HepG2 (cell line): ENCODE data around the gene RPL18. TPM values are rescaled to one million over a fixed set of nuclear protein-coding genes. Genes with fewer than 3 reads are reported as not detected.
A peak's percentile ranks its signal among the peaks of the same experiment; 100 is the strongest.

Experiments
- ATF4 ChIP-seq, 2 experiments: fragments of 450-650 bp in 1 of 2; sonication (generic) in 1 of 2; formaldehyde crosslinking; IDR thresholded peaks; 2 replicates each; pipeline versions ENCODE4 v1.5.0 to v1.8.0; 2020 to 2022; ENCODE audit warnings: mild to moderate bottlenecking in 1 of 2, missing genetic modification reagents in 1 of 2
- BCLAF1 ChIP-seq: fragments of 450-650 bp; IDR thresholded peaks from 2 replicates; pipeline ENCODE4 v1.6.1; 2017; ENCODE audit warnings: mild to moderate bottlenecking
- CAMTA2 ChIP-seq: sonication (generic); formaldehyde crosslinking; IDR thresholded peaks from 2 replicates; pipeline ENCODE4 v1.4.0; 2020; ENCODE audit warnings: mild to moderate bottlenecking, missing genetic modification reagents, borderline replicate concordance
- DNMT1 ChIP-seq: sonication (generic); formaldehyde crosslinking; IDR thresholded peaks from 2 replicates; pipeline ENCODE4 v1.5.1; 2020; ENCODE audit warnings: mild to moderate bottlenecking, missing genetic modification reagents
- ELF4 ChIP-seq: sonication (generic); formaldehyde crosslinking; IDR thresholded peaks from 2 replicates; pipeline ENCODE4 v1.5.0; 2020; ENCODE audit warnings: missing genetic modification reagents, mild to moderate bottlenecking, moderate library complexity, borderline replicate concordance
- FOXM1 ChIP-seq: sonication (generic); formaldehyde crosslinking; IDR thresholded peaks from 2 replicates; pipeline ENCODE4 v1.5.0; 2020; ENCODE audit warnings: missing genetic modification reagents
- HNRNPL ChIP-seq: fragments of 200-400 bp; formaldehyde crosslinking; IDR thresholded peaks from 2 replicates; pipeline ENCODE4 v1.6.1; 2017; ENCODE audit warnings: mild to moderate bottlenecking, low read depth, low read length
- ISL2 ChIP-seq: sonication (generic); formaldehyde crosslinking; IDR thresholded peaks from 2 replicates; pipeline ENCODE4 v1.5.0; 2020; ENCODE audit warnings: missing genetic modification reagents
- JUN ChIP-seq: sonication (generic); formaldehyde crosslinking; IDR thresholded peaks from 2 replicates; pipeline ENCODE4 v1.4.0; 2020; ENCODE audit warnings: mild to moderate bottlenecking, missing genetic modification reagents
- KDM3A ChIP-seq: IDR thresholded peaks from 2 replicates; pipeline ENCODE4 v1.6.1; 2018; ENCODE audit warnings: low read depth, missing compliant biosample characterization
- MTF1 ChIP-seq: sonication (generic); formaldehyde crosslinking; IDR thresholded peaks from 2 replicates; pipeline ENCODE4 v1.5.0; 2020; ENCODE audit warnings: missing genetic modification reagents
- NONO ChIP-seq, 2 experiments: fragments of 450-650 bp in 1 of 2; sonication (generic) in 1 of 2; formaldehyde crosslinking in 1 of 2; IDR thresholded peaks in 1 of 2; conservative IDR thresholded peaks in 1 of 2; 2 replicates each; pipeline versions ENCODE4 v1.6.1 to v1.8.0; 2017 to 2022; ENCODE audit warnings: mild to moderate bottlenecking in 1 of 2, missing genetic modification reagents in 1 of 2, moderate library complexity in 1 of 2
- REPIN1 ChIP-seq: sonication (generic); formaldehyde crosslinking; IDR thresholded peaks from 2 replicates; pipeline ENCODE4 v1.8.0; 2022; ENCODE audit warnings: missing genetic modification reagents, low read depth, mild to moderate bottlenecking, borderline replicate concordance
- RFX5 ChIP-seq: IDR thresholded peaks from 2 replicates; pipeline ENCODE4 v1.6.1; 2011; ENCODE audit warnings: low read depth, low read length, improper control_type of control experiment
- TIGD3 ChIP-seq: sonication (generic); formaldehyde crosslinking; IDR thresholded peaks from 2 replicates; pipeline ENCODE4 v1.5.1; 2020; ENCODE audit warnings: mild to moderate bottlenecking, missing genetic modification reagents, borderline replicate concordance
- ZEB1 ChIP-seq: IDR thresholded peaks from 2 replicates; pipeline ENCODE4 v1.6.1; 2012; ENCODE audit warnings: mild to moderate bottlenecking, low read depth, inconsistent platforms; ENCODE audit not compliant: insufficient replicate concordance
- ZKSCAN8 ChIP-seq: IDR thresholded peaks from 2 replicates; pipeline ENCODE4 v1.6.1; 2016; ENCODE audit warnings: borderline replicate concordance, missing genetic modification reagents, missing compliant biosample characterization
- ZNF333 ChIP-seq: sonication (generic); formaldehyde crosslinking; IDR thresholded peaks from 2 replicates; pipeline ENCODE4 v1.4.0; 2020; ENCODE audit warnings: mild to moderate bottlenecking, missing genetic modification reagents, borderline replicate concordance
- ZNF572 ChIP-seq: sonication (generic); formaldehyde crosslinking; IDR thresholded peaks from 2 replicates; pipeline ENCODE4 v1.5.1; 2020; ENCODE audit warnings: mild to moderate bottlenecking, missing genetic modification reagents
- ZNF629 ChIP-seq: sonication (generic); formaldehyde crosslinking; conservative IDR thresholded peaks from 2 replicates; pipeline ENCODE4 v1.5.0; 2020; ENCODE audit warnings: missing genetic modification reagents
- ZNF703 ChIP-seq: sonication (generic); formaldehyde crosslinking; IDR thresholded peaks from 2 replicates; pipeline ENCODE4 v1.5.1; 2020; ENCODE audit warnings: missing genetic modification reagents, mild to moderate bottlenecking, moderate library complexity, borderline replicate concordance
- ZNF780A ChIP-seq: sonication (generic); formaldehyde crosslinking; IDR thresholded peaks from 2 replicates; pipeline ENCODE4 v1.8.0; 2022; ENCODE audit warnings: mild to moderate bottlenecking, missing genetic modification reagents, moderate library complexity
- ZNF781 ChIP-seq: sonication (generic); formaldehyde crosslinking; IDR thresholded peaks from 2 replicates; pipeline ENCODE4 v1.5.1; 2020; ENCODE audit warnings: borderline replicate concordance, mild to moderate bottlenecking, missing genetic modification reagents; ENCODE audit errors: not compliant biosample characterization
- ZNF879 ChIP-seq: sonication (generic); formaldehyde crosslinking; IDR thresholded peaks from 2 replicates; pipeline ENCODE4 v1.8.1; 2023; ENCODE audit warnings: missing genetic modification reagents
- polyA plus RNA-seq, 8 experiments: library from polyadenylated mRNA; depleted of rRNA in 3 of 8; stranded (reverse) in 7 of 8; unstranded in 1 of 8; fragments of >200 nt; fragmentation: Illumina TruSeq in 4 of 8; extraction: Trizol in 4 of 8; gene quantifications; 2 replicates each; pipeline versions ENCODE4 v1.2.1 to v1.2.3, GENCODE V29; 2011 to 2016; ENCODE audit warnings: low read depth in 4 of 8, missing spikeins in 1 of 8, mixed read lengths in 1 of 8; ENCODE audit not compliant: insufficient read depth in 1 of 8
- total RNA-seq, 5 experiments: library from RNA; depleted of rRNA; stranded (reverse); fragments of >200 nt; fragmentation: Illumina TruSeq; extraction: Trizol; gene quantifications; 2 replicates each; pipeline ENCODE4 v1.2.3, GENCODE V29; 2016; ENCODE audit warnings: low read depth in 1 of 5

Gene RPL18
- total and polyA plus RNA-seq, 2 of the 13 experiments (the other 11 are each of a cell fraction or from before 2014, with no cell fraction given) = 1,485 to 1,639 TPM

GRCh38 chr19:48618916-48619691 lies at the start of gene RPL18, which contains the start of gene SPHK2 (continued):
- TF ChIP-seq BCLAF1 (no peak), ISL2 (CRISPR knock-in tag) (peak; percentile 79), MTF1 (CRISPR knock-in tag) (no peak), ZKSCAN8 (peak; percentile 73; the same call in 1 of the 2 replicates), ZNF781 (peak; percentile 74), ZNF703 (CRISPR knock-in tag) (peak; percentile 46; the same call in 1 of the 2 replicates), ZNF879 (CRISPR knock-in tag) (no peak), HNRNPL (peak; percentile 60; the same call in 1 of the 2 replicates), NONO (IDR thresholded peaks at IDR 0.05) (no peak), NONO (CRISPR knock-in tag; conservative IDR thresholded peaks at IDR 0.05) (peak; percentile 99), TIGD3 (CRISPR knock-in tag) (no peak), DNMT1 (CRISPR knock-in tag) (0 out of 2 replicates have a peak, but pooled peaks have one; percentile 65), REPIN1 (CRISPR knock-in tag) (peak; percentile 87), ELF4 (peak; percentile 98), FOXM1 (CRISPR knock-in tag) (no peak), KDM3A (CRISPR knock-in tag) (peak; percentile 97), ZNF572 (CRISPR knock-in tag) (0 out of 2 replicates have a peak, but pooled peaks have one; percentile 34), ATF4 (CRISPR knock-in tag; IDR thresholded peaks at IDR 0.05) (peak in 1 of 2 experiments; percentile 79; a peak in 2 of 4 replicates), JUN (CRISPR knock-in tag) (0 out of 2 replicates have a peak, but pooled peaks have one; percentile 53), ZNF780A (CRISPR knock-in tag) (peak; percentile 90; the same call in 1 of the 2 replicates), RFX5 (peak; percentile 75; the same call in 1 of the 2 replicates), CAMTA2 (CRISPR knock-in tag) (no peak; the same call in 1 of the 2 replicates), ZNF333 (CRISPR knock-in tag) (no peak; the same call in 1 of the 2 replicates), ZNF629 (no peak), ZEB1 (no peak)
